K562 treated with DMSO at 1 percent for 24 hours (cell line): ENCODE results near the gene NUP210. TPM values are rescaled to one million over a fixed set of nuclear protein-coding genes. Genes with fewer than 3 reads are reported as not detected.

Source experiments
- total RNA-seq: library from RNA; unstranded; fragments of 300-600 nt; gene quantifications from 2 replicates; pipeline ENCODE4 v1.2.3, GENCODE V29; 2022; ENCODE audit warnings: low read depth; ENCODE audit not compliant: insufficient read depth

The NUP210 gene
- 113 and 117 TPM in 2 replicates for total RNA-seq

DNA sequence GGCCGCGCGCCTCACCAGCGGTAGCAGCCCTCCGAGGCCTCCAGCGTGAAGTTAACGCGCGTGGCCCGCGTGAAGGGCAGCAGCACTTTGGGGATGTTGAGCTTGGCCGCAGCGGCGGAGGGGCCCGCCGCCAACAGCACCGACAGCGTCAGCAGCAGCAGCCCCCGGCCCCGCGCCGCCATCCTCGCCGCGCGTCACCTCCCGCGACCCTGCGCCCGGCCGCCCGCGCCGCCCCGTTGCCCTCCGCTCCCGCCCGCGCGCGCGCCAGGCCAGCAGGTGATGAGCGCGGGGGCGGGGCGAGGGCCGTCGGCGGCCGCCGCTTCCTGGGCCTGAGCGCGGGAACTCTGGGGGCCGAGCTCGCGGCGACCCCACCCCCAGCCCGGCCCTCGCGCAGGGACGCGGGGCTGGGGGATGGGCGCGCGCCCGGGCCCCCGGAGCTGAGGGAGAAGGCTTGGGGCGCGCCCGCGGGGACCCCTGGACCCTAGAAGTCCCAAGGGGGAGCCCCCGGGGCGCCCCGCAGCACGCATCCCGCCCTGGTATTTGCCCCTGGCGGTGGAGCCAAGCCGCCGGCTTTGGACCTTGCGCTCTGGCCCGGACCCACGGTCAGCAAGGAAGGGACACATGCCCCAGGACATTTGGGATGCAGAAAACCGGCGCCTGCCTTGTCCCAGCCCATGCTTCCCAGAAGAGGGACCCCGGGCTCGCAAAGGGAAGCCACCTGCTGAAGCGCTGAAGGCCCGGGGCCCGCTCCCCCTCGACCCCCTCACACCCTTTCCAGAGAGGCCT is at the start of gene NUP210:
Gene NUP210, minus strand, starts transcription at position 278 of the 786 bp plus-strand sequence. Its CDS starts 96 bp downstream, at position 182.

Other genes starting within 250 kb of the NUP210 start
- gene HDAC11, start 60.0 kb upstream of the NUP210 start, total RNA-seq, result 13.9 and 14.1 TPM in 2 replicates
- 0.34 and 0.86 TPM in 2 replicates for gene FBLN2, start 128.8 kb upstream of the NUP210 start, total RNA-seq